Hematopoietic multipotent progenitor cell treated with erythropoietin and hydrocortisone succinate and interleukin-3 and kit ligand, for 17 days (in vitro differentiated cells): Measurements from ENCODE around the gene TMEM94.

Experiments used
- DNase-seq: peaks from one replicate; pipeline ENCODE4 v3.0.0-alpha.2; 2015; ENCODE audit warnings: low spot score

TMEM94 gene

DNA sequence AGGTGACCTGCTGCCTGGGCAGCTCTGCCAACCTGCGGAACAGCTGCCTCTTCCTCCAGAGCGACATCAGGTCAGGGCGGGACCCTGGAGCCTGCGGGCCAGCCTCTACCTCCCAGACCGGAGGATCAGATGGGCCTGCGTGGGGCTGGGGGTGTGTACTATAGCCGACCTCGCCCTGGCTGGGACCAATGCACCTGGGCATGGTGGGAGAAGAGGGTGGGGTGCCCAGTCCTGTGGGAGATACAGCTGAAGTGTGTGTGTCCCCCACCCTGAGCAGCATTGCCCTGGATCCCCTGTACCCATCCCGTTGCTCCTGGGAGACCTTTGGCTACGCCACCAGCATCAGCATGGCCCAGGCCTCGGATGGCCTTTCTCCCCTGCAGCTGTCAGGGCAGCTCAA lies 39.6 kb downstream of the TMEM94 start:
- DNase-seq = no peak

DNA sequence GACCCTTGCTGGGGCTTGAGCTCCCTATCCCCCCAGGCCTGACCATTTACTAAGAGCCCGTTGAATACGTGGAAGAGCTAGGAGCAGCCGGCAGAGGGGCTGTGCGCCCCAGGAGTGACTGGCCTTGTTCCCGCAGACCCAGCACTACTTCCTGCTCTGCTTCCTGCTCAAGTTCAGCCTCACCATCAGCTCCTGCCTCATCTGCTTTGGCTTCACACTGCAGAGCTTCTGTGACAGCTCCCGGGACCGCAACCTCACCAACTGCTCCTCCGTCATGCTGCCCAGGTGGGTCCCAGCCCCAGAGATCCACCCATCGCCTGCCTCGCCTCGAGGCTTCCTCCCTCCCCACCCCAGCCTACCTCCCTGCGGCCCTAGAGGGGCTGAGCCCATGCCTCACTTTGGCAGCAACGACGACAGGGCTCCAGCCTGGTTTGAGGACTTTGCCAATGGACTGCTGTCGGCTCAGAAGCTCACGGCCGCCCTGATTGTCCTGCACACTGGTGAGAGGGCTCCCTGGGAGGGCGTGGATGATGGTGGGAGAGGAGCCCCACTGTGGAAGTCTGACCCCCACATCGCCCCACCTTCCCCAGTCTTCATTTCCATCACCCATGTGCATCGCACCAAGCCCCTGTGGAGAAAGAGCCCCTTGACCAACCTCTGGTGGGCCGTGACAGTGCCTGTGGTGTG lies 41.7 kb downstream of the TMEM94 start:
- DNase-seq = no peak

DNA sequence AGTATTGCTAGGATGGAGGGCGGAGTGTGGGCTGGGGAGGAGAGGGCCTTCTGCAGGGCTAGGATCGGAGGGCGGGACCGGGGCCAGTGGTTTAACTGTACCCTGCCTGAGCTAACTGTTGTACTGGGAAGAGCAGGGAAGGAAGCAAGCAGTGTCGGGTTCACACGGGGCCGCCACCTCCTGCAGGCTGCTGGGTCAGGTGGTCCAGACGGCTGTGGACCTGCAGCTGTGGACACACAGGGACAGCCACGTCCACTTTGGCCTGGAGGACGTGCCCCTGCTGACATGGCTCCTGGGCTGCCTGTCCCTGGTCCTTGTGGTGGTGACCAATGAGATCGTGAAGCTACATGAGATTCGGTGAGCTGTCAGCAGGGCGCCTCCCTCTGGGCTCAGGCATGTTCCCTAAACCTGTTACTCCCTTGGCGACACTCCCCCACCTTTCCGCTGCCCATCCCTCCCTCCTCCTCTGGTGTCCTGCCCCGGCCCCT lies 42.3 kb downstream of the TMEM94 start:
- no peak for DNase-seq

DNA sequence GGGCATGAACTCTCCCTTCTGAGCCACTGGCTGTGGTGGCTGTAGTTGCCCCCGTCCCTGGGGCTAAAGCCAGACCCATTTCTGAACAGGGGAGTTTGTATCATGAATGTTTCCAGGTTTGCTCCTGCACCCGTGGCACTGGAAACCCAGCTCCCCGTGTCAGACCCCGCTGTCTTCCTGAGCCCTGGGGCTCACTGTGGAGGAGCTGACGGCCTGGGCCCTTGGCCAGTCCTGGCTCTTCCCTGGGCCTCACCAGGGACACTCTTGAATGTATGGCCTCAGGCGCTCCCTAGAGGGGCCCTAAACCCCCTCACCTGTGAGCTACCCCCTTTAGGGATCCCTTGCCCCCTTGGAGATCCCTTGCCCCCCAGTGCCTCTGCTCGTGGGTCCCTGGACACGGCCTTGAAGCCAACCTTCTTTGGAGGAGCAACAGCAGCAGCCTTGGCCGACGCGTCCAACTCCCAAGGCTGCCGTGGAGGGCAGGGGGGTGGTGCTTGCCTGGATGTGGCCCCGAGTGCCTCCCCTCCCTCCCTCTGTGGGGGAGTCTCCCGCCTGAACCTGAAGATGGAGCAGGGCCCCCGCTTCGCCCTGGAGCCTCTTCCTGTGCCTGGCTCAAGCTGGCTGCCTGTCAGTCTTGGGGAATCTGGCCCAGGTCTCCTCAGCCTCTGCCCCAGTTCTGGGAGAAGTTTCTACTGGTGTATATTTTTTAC lies 43.0 kb downstream of the TMEM94 start:
- no peak for DNase-seq

DNA sequence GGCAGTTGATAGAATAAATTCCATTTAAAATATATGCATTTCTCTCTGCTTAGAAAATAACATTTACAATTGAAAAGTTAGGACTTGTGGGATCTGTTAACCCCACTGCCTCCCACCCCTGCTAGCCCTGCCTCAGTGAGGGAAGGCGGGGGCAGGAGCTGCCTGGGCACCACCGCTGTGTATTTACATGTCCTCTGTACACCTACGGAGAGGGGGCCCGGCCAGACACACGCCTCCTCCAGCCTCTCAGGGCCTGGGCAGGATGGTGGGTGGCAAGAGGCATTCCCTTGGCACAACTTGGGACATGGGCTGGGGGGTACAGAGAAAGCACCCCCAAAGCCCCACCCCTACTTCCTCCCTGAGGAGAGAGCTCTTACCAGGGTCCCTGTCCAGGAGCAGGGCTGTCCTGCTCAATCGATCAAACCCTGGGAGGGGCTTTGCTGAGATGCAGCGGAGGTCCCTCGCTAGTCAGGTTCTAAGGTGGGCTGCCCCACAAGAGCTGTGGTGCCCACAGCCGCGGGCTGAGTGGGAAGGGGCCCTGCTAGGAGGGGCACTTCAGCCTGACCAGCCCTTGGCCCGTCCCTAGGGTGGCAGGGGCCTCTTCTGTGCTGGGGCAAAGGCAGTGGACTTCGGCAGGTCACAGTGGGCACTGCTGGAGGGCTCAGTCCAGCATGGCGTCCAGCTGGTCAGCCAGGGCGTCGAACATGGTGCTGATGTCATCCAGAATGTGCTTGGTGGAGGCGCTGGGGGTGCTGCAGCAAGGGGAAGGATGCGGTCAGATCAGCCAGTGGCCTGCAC lies 44.2 kb downstream of the TMEM94 start:
- DNase-seq = no peak

DNA sequence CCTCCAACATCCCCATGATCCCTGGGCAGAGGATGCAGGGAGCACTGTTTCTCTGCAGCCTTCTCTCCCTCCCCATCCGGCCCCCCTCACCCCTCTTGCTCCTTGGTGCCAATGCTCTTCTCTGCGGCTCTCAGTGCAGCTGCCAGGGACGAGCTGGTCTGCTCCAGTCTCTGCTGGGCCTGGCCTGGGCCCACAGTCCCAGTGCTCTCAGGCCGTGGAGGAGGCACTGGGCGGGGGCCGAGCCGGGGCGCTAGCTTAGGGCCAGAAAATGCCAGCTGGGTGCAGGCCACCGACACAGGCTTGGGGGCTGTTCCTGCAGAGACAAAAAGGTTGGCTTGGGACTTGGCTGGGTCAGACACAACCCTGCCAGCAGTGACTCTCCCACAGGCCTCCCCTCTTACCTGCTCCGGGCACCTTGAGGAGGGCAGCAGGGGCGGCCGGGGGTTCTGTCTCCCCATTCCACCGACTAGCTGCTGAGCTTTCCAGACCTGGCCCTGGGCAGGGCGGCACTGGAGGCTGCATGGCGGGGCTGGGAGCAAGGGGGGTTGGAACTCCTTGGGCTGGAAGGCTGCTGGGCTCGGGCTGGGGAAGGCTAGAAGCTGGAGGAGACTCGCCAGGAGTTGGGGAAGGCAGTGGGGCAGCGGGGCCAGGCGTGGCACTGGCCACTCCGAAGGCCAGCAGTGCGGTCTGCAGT lies 45.1 kb downstream of the TMEM94 start:
- DNase-seq = no peak

DNA sequence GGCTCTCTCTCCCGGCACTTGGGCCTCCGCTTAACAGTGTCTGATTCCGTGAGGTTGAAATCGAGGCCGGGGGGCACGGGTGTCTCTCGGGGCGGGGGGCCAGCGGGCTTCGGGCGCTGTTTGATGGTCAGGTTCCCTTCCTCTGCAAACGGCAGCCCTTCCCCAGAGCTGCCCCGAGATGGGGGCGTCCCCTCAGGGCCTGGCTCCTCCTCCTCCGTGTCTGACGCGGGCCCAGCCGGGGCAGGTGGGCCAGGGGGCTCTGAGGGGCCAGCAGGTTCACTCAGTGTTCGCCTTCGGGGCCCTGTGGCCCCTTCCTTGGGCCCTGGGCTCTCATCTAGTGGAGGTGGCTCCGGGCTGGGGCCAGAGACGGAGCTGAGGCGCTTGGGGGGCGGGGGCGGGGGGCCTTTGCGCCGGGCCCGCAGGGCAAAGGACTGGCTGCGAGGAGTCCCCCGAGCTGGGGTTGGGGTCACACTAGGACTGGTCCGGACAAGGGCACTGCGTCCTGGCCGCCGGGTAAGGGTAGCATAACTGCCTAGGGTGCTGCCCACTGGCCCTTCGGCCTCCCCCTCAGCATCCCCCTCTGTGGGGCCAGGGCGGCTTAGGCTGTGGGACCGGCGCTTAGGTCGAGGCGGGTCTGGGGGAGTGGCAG lies 45.8 kb downstream of the TMEM94 start:
- DNase-seq = no peak

DNA sequence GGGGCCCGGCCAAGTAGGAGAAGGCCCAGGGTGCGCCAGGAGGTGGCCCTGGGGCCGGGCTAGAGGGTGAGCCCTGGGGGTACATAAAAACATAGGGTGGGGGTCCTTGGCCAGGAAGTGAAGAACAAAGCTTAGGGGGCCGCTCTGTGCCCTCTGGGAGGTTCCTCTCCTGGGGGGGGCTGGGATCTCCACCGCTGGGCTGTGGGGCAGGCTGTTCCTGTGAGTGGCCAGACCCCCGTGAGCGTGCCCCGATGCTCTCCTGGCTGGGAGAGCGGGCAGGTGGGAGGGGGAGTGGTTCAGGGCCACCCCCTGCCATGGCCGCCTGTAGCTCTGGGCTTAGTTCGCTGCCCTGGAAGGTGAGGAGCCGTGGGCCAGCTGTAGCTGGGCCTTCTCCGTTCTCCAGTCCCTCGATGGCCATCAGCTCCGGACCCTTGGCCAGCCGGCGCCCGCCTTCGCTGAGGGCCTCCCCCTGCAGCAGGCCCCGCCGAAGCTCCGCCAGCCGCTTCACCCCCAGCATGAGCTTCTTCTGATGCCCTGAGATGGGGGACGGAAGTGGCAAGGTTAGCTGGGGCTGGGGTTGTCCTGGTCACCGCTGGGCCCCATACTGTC lies 46.4 kb downstream of the TMEM94 start:
- no peak for DNase-seq

DNA sequence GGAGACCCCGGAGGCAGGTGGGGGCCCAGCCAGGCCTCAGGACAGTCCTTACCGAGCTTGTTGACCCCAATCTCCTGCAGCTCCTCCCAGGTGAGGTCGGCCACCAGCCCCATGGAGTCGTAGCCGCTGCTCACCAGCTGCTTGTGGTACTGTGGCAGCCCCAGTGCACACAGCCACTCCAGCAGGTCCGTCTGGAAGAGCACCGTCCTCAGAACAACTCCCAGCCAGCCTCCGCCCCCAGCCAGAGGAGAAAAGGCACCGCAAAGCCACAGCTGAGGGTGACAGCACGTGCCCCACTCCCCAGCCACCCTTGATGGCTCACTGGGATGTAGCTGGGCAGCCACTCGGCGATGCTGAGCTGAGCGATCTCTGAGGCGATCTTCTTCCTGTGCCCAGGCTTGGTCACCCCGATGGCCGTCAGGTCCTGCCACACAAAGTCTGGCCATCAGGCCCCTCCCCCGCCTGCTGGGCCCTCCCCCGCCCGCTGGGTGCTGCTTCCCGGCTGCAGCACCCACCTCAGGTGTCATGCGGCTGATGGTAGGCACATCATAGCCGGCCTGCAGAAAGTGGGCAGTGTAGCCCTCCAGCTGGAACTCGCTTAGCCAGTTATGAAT lies 47.0 kb downstream of the TMEM94 start:
- DNase-seq = no peak

DNA sequence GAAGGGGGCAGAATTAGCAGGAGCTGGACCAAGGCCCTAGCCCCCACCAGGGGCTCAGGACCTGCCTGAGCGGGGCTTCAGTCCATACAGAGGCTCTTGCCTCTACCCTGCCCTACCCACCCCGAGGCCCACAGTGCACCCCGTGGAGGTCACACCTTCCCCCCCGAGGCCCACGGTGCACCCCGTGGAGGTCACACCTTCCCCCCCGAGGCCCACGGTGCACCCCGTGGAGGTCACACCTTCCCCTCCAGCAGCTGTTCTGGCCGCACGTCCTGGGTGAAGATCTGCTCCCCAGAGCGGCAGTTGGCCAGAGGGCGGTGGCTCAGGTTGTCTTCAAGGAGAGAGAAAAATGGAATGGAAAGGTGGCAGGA lies 47.5 kb downstream of the TMEM94 start:
- DNase-seq = no peak

DNA sequence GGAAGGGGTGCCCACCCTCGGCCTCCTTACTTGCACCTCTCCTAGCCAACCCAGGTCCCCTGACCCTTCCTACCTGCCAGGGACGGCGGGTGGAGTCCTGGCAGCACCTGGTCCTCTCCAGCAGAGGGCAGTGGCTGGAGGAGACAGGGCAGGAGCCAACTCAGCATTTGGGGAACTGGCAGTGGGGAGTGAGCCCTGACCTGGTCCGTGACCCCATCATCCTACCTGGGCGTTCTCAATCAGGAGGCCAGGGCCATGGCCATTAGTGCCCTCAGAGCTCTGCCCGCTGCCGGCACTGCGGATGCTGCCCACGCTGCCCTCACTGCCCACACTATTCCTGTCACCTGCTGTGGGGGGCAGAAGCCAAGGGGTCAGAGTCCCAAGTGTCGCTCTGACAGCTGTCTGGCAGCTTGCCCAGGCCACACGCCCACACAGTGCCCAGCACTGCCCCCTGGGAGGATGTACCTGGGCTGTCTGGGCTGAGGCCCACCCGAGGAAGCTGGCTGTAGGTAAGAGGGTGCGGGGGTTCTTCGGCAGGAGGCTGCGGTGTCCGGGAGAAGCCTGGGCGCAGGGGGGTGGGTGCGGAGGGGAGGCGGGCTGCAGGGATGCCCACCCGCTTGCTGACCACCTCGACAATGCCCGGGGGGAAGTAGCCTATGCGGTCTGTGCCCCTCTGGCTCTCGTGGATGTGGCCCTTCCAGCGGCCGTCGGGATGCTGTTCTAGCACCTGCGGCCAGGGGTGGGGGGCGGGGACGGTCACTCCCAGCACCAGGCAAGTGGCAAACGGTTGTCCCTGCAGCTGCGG lies 48.1 kb downstream of the TMEM94 start:
- DNase-seq = peak; percentile 12

DNA sequence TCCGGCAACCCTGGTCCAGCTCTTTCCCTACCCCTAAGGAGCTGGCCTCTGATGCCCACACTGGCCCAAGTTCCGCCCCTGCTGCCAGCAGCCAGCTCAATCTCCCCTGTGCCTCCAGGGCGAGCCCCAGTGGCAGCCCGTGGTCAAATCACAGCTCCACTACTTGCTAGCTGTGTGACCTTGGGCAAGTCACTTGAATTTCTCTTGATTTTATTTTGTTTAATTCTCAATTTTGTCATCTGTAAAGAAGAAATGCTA lies 48.6 kb downstream of the TMEM94 start:
- DNase-seq = no peak

DNA sequence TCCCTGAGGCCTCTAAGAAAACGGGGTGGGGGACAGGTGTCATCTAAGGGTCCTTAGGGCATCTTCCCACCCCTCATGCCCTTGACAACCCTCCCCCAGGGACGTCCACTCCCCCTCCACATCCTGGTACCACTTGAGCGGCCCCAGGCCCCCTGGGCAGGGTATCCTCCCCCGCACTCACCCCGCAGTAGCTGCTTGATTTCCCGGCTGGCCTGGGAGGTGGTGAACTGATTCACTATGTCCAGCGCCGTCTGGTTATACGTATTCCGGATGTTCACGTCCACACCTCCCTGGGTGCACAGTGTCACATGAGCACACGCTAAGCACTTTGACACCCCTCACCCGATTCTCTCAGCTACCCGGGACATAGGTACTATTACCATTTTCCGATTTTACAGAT lies 49.2 kb downstream of the TMEM94 start:
- DNase-seq = no peak

DNA sequence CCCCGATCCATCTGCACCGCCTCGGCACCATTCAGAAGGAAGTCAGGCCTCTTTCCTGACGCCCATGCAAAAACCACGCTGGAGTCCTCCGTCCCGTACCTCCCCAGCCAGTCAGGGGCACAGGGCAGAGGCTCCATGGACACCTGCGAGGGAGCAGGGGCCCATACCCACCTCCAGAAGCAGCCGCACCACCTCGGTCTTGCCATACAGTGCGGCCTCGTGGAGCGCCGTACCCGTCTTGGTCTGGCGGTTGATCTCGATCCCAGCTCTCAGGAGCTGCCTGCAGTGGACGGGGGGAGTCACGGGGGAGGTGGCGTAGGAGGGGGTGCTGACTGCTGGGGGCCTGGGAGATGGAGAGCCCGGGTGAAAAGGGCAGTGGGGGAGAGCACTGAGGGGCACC lies 49.7 kb downstream of the TMEM94 start:
- no peak for DNase-seq

DNA sequence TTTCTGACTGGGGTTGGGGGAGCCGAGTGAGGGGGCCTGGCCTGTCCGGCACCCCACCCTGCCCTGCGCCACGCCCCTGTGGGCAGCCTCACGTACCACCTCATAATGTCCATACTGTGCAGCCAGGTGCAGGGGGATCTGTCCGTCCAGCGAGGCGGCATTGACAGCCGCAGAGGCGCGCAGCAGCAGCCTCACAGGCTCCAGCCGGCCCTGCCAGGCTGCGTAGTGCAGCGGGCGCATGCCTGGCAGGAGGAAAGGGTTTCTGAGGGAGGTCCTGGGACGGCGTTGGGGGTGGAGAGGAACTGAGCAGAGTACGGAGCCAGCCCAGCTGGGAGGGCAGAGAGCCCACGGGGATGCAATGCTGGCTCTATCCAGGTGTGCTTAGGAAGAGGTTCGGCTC lies 50.5 kb downstream of the TMEM94 start:
- DNase-seq = no peak

DNA sequence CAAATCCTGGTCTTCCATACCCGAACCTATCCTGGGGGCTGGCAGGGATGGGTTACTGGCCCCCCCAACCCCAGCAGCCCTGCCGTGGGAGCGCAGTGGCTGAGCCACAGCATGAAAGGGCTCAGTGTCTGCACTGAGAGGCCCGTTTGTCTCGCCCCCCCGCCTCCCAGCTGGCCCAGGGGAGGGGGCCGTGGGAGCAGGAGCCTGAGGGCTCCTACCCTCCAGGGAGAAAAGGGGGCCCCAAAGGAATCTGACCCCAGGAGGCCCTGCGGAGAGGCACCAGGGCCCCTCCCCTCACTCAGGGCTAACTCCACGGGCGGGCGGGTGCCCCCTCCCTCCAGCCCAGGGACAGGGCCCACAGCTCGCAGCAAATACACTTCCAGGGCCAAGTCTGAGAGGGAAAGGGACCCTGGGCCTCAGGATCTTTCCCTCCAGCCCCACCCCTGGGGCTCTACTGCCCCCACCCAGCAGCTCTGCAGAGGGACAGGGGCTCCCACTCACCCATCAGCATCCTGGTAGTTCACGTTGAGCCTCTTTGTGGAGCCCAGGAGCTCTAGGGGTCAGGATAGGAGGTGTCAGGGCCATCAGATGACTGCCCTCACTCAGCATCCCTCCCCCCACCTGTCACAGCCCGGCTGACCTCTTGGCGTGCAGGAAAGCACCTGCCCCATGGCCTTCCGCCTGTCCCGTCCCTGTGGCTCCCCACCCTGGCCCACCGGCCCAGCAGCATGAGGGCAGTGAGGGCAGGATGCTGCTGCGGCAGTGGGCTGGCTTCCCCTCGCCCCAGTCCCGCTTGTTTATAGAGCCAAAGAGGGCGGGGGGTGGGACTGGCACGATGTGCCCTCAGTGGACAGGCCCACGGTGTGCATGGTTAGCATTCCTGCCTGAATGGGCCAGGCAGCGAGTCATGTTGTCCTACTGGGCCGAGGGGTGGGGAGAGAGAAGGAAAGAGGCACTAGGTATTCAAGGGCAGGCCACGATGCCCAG lies 51.6 kb downstream of the TMEM94 start:
- no peak for DNase-seq

DNA sequence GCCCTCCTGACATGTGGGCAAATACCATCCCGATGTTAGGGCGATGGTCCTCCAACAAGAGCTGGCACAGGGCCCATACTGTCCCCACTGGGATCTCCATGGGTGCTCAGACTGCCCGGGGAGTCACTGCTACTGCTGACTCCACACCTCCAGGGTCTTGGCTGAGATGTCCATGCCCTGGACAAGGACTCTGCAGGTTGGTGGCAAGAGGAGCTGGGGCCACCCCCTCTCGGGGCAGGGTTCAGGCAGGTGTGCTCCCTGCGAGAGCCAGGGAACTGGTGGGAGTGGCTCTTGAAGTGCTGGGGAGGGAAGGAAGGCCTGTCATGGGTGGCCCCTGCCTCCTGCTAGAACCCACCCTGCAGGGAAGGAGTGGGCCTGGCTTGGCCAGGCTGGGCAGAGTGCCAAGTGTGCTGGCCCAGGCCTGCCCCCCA lies 52.5 kb downstream of the TMEM94 start:
- DNase-seq = no peak

DNA sequence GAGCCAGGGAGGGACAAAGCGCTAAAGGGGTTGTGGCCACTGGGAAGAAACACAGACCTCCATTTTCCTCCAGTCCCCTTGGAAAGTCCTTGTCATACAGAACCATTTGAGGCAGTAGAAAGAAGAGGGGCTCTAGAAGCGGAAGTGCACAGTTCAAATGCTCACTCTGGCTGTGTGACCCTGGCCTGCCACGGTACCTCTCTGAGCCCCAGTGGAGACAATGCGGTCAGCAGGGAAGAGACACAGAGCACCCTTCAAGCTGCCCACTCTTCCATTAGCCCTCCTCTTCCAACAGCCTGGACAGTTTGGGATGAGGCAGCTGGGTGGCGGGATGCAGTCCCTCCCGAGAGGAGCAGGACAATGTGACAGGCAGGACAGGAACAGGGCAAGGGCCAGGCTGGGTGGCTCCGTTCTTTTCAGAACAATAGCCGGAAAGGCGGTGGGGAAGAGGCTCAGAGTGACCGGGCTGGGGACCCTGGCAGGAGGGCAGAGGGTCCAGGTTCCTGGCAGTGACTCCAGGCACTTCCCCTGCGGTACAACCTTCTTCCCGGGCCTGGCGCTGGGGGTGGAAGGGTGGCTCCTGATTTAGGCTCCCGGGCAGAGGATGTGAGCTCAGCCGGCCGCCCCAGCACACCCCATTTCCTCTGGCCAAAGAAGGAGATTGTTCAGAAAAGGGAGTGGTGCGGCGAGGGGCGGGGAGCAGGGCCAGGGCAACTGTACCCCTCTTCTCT lies 53.3 kb downstream of the TMEM94 start:
- no peak for DNase-seq

DNA sequence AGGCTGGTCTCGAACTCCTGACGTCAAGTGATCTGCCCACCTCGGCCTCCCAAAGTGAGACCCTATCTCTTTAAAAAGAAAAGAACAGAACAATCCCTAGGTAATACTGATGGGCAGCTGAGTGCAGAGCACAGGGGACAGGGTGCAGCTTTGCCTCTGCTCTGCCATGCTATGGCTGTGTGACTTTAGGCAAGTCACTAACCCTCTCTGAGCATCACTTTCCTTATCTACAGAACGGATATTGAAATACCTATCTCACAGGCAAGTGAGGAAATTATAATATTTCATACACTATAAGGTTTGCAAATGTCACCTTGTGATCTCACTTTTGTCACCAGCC lies 54.8 kb downstream of the TMEM94 start:
- no peak for DNase-seq
